OCI-LY3 (cell line): ENCODE measurements around the gene TMBIM6.
"Not testable (repeated sequence)": the region's sequence is repeated elsewhere in the genome, so short reads cannot be mapped to it uniquely, and the experiment has no call there.

ENCODE experiments used
- H2AFZ ChIP-seq: fragments of 200-600, 300-600 bp; shearing (Covaris generic); 2 replicates; pipeline ENCODE4 v1.6.0; 2014; ENCODE audit warnings: antibody characterized with exemption, low read depth, low read length
- H3K27ac ChIP-seq: fragments of 200-600, 300-600 bp; sonication (generic); 2 replicates; pipeline ENCODE4 v1.5.1; 2014; ENCODE audit warnings: mild to moderate bottlenecking, low read length, moderate library complexity, mixed read lengths
- H3K27me3 ChIP-seq: fragments of 200-600, 300-600 bp; sonication (generic); 2 replicates; pipeline ENCODE4 v1.6.1; 2014; ENCODE audit warnings: low read depth, low read length, mixed read lengths
- H3K36me3 ChIP-seq: fragments of 200-600, 300-600 bp; sonication (generic); replicated peaks from 2 replicates; pipeline ENCODE3; 2014; ENCODE audit warnings: low read depth, low read length, mixed read lengths
- H3K4me1 ChIP-seq: fragments of 300-600, 200-600 bp; sonication (generic); 2 replicates; pipeline ENCODE4 v1.6.1; 2014; ENCODE audit warnings: low read length, mixed read lengths
- H3K4me2 ChIP-seq: fragments of 200-600, 300-600 bp; sonication (generic); 2 replicates; pipeline ENCODE4 v1.6.1; 2014; ENCODE audit warnings: low read length, mixed read lengths
- H3K4me3 ChIP-seq: fragments of 300-600, 200-600 bp; sonication (generic); 2 replicates; pipeline ENCODE4 v1.5.1; 2014; ENCODE audit warnings: antibody characterized with exemption, mild to moderate bottlenecking, low read length, moderate library complexity
- H3K79me2 ChIP-seq: fragments of 300-600, 200-600 bp; shearing (Covaris generic); 2 replicates; pipeline ENCODE4 v1.6.1; 2014; ENCODE audit warnings: mild to moderate bottlenecking, low read length, mixed read lengths
- H3K9ac ChIP-seq: fragments of 300-600, 200-600 bp; shearing (Covaris generic); 2 replicates; pipeline ENCODE4 v1.6.0; 2014; ENCODE audit warnings: mild to moderate bottlenecking, low read length, moderate library complexity
- H3K9me3 ChIP-seq: fragments of 200-600, 300-600 bp; shearing (Covaris generic); 2 replicates; pipeline ENCODE4 v1.6.1; 2014; ENCODE audit warnings: low read length, mixed read lengths; ENCODE audit not compliant: insufficient read depth
- H4K20me1 ChIP-seq: fragments of 200-600, 300-600 bp; sonication (generic); 2 replicates; pipeline ENCODE4 v1.6.1; 2016; ENCODE audit warnings: low read length, mixed read lengths; ENCODE audit not compliant: insufficient read depth
- EZH2phosphoT487 ChIP-seq: fragments of 200-600 bp; shearing (Covaris generic); IDR thresholded peaks from 2 replicates; pipeline ENCODE4 v1.6.1; 2018; ENCODE audit warnings: antibody characterized with exemption, mixed run types, low read depth
- TF ChIP-seq, protein P1 (sequence below): fragments of 200-600, 300-600 bp; sonication (generic); IDR thresholded peaks from 2 replicates; pipeline ENCODE4 v1.5.1; 2014; ENCODE audit warnings: antibody characterized with exemption, low read length, low read depth

The TMBIM6 gene

DNA sequence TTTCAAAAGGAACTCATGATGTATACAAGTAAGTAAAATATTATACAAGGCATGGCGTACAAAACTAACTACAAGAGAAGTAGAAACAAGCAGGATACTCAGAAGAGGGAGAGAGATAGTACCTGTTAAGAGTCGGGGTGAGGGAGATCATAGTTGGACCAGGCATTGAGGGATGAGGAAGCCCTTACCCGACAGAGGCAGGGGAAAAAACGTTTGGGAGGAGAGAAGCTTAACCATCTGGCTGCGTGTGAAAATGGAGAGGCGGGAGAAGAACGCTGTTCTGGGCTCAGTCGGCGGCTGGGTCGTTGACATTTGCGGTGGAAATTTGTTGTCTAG is 33.6 kb upstream of the TMBIM6 start:
- peak overlapping the region; percentile 32 for H3K4me2 ChIP-seq
- peaks cover 19% of the 10 kb centered on the region for H3K27me3 ChIP-seq
- H3K27ac ChIP-seq, result no peak overlapping the region
- H3K9me3 ChIP-seq, result no peaks in the 10 kb centered on the region
- H3K9ac ChIP-seq, result no peak overlapping the region
- no peaks in the 10 kb centered on the region for H4K20me1 ChIP-seq
- peak overlapping the region; percentile 21 for H3K4me3 ChIP-seq
- no peak for TF ChIP-seq EZH2phosphoT487
- TF ChIP-seq, protein P1, sequence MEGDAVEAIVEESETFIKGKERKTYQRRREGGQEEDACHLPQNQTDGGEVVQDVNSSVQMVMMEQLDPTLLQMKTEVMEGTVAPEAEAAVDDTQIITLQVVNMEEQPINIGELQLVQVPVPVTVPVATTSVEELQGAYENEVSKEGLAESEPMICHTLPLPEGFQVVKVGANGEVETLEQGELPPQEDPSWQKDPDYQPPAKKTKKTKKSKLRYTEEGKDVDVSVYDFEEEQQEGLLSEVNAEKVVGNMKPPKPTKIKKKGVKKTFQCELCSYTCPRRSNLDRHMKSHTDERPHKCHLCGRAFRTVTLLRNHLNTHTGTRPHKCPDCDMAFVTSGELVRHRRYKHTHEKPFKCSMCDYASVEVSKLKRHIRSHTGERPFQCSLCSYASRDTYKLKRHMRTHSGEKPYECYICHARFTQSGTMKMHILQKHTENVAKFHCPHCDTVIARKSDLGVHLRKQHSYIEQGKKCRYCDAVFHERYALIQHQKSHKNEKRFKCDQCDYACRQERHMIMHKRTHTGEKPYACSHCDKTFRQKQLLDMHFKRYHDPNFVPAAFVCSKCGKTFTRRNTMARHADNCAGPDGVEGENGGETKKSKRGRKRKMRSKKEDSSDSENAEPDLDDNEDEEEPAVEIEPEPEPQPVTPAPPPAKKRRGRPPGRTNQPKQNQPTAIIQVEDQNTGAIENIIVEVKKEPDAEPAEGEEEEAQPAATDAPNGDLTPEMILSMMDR, result no peak
- peaks cover 44% of the 10 kb centered on the region for H3K79me2 ChIP-seq
- peaks cover 29% of the 10 kb centered on the region for H3K4me1 ChIP-seq
- peaks cover 9% of the 10 kb centered on the region for H3K36me3 ChIP-seq
- H2AFZ ChIP-seq, result peak overlapping the region; percentile 9; the same call in 1 of the 2 replicates

- Histone ChIP-seq H3K27me3 (peaks cover 19% of the 10 kb centered on the region), H3K27ac (no peak overlapping the region), H3K36me3 (peaks cover 9% of the 10 kb centered on the region), H4K20me1 (no peaks in the 10 kb centered on the region), H3K9ac (no peak overlapping the region), H3K4me2 (no peak overlapping the region), H3K4me1 (peaks cover 18% of the 10 kb centered on the region), H3K4me3 (no peak overlapping the region), H3K9me3 (no peaks in the 10 kb centered on the region), H3K79me2 (peaks cover 34% of the 10 kb centered on the region), H2AFZ (no peak overlapping the region)
- no peak for TF ChIP-seq EZH2phosphoT487
- TF ChIP-seq, protein P1, result no peak
Observed at GRCh38 chr12:49708851-49709250, 32.5 kb upstream of the TMBIM6 start.

DNA sequence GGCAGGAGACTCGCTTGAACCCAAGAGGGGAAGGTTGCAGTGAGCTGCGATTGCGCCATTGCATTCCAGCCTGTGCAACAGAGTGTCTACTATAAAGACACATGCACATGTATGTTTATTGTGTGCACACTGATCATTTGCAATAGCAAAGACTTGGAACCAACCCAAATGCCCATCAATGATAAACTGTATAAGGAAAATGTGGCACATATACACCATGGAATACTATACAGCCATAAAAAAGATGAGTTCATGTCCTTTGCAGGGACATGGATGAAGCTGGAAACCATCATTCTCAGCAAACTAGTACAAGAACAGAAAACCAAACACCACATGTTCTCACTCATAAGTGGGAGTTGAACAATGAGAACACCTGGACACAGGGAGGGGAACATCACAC is 27.4 kb upstream of the TMBIM6 start:
- H3K36me3 ChIP-seq, H3K4me2 ChIP-seq, H3K4me3 ChIP-seq, H4K20me1 ChIP-seq, H3K9me3 ChIP-seq, H2AFZ ChIP-seq, H3K79me2 ChIP-seq, H3K9ac ChIP-seq, H3K27ac ChIP-seq: not testable (repeated sequence)
- peaks cover 13% of the 10 kb centered on the region for H3K4me1 ChIP-seq
- H3K27me3 ChIP-seq, result peaks cover 19% of the 10 kb centered on the region

DNA sequence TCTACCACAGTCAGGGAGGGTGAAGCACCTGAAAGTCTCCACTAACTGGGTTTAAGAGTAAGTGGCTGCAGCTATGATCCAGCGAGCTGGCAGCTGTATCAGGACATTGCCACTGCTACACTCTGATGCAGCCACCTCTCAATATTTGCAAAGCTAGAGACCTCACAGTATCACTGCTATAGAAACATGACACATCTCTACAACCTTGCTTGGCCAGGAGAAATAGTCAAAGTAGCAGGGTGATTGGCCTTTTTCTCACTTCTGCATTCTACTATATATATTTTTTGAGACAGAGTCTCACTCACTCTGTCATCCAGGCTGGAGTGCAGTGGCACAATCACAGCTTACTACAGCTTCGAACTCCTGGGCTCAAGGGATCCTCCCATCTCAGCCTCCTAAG is 24.8 kb upstream of the TMBIM6 start:
- H3K27me3 ChIP-seq, result 0 out of 2 replicates have a peak, but pooled peaks cover 5% of the 10 kb centered on the region
- no peak overlapping the region for H2AFZ ChIP-seq
- H3K4me3 ChIP-seq, result no peak overlapping the region
- no peak overlapping the region for H3K27ac ChIP-seq
- H3K4me1 ChIP-seq, result peaks cover 13% of the 10 kb centered on the region
- no peaks in the 10 kb centered on the region for H3K9me3 ChIP-seq
- H3K4me2 ChIP-seq, result peak overlapping the region; percentile 31
- H3K36me3 ChIP-seq, result no peaks in the 10 kb centered on the region
- no peak overlapping the region for H3K9ac ChIP-seq
- no peaks in the 10 kb centered on the region for H4K20me1 ChIP-seq
- no peaks in the 10 kb centered on the region for H3K79me2 ChIP-seq
- no peak for TF ChIP-seq EZH2phosphoT487
- TF ChIP-seq, protein P1, result no peak

DNA sequence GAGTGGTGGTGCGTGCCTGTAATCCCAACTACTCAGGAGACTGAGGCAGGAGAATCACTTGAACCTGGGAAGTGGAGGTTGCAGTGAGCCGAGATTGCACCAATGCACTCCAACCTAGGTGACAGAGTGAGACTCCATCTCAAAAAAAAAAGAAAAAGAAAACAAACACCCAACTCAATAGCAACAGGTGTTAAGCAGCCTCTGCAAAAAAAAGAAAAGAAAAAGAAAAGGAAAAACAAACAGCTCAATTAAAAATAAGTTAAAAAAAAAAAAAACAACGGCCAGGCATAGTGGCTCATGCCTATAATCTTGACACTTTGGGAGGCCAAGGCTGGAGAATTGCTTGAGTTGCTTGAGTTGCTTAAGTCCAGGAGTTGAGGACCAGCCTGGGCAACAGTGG is 23.6 kb upstream of the TMBIM6 start:
- H3K27me3 ChIP-seq, H4K20me1 ChIP-seq, H3K9ac ChIP-seq, H3K4me2 ChIP-seq, H3K4me3 ChIP-seq, H3K79me2 ChIP-seq, H3K27ac ChIP-seq, H3K36me3 ChIP-seq, H3K9me3 ChIP-seq, H2AFZ ChIP-seq: not testable (repeated sequence)
- peaks cover 13% of the 10 kb centered on the region for H3K4me1 ChIP-seq
